Activated gamma-delta T cell (primary cell): ENCODE measurements around the gene FNDC3B.
"Not testable (repeated sequence)": the region's sequence is repeated elsewhere in the genome, so short reads cannot be mapped to it uniquely, and the experiment has no call there.

Experiments
- DNase-seq: peaks from one replicate; lab custom pipeline; 2025; lab: John Stamatoyannopoulos, UW

The FNDC3B gene

GRCh38 chr3:172365028-172365567, 325.7 kb downstream of the FNDC3B start:
- no peak for DNase-seq

DNA sequence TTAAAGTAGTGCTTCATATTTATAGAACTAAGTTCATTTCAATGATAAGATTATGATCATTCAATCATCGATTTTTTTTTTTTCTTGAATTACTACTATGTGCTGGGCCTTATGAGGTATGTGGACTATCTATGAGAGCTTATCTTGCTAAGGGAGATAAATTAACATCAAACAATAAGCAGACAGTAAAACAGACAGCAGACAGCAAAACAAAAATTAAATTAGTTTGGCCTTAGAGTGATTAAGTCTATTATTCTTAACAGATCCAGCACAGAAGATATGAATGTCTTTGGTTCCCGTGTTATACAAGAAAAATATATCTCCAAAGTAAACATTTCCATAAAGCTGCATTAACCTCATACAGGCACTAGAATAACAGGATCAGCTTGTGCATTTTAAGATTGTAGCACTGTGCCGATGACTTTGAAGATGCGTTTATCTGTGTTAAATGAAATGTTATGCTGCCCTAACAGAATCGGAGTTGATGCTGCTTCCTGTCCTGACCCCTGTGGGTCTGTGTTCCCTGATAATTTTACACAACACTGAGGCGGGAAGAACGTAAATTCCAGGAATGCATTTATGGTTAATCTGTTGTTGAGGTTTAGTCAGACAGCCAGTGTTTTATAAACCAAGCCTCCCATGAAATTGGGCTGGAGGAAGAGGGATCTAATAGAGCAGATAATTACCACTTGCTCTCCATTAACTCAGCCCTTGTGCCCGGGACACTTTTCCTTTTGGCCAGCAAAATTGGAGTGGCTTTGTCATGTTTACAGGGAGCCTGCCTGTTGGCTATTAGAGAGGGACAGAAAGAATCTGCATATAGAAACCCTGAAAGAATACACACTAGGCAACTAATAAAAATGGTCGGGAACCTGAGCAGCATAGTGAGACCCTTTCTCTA, 328.1 kb downstream of the FNDC3B start:
- DNase-seq: no peak

- DNase-seq: not testable (repeated sequence)
These were observed 329.2 kb downstream of the FNDC3B start for GRCh38 chr3:172368556-172368955.

- no peak for DNase-seq
These were observed 330.3 kb downstream of the FNDC3B start for GRCh38 chr3:172369590-172370259.

GRCh38 chr3:172370419-172370818, 331.0 kb downstream of the FNDC3B start:
- no peak for DNase-seq

DNA sequence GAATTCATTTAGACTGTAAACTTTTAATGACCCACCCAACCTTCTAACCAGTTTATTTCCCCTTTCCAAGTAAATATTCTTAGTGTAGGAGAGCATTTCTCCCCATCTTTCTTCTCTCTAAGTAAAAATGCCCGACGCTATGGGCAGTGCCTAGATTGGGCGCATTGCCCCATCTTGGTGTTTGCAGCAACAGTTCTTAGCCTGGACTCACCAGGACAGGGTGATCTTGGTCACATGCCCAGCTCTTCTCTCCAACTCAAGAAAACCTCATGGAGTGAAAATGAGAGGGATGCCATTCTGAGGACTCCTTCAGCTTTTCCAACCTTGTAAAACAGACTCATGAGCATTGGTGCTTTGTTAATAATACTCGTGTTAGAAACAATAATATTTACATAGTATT, 332.2 kb downstream of the FNDC3B start:
- DNase-seq: no peak

- no peak for DNase-seq
These were observed 333.5 kb downstream of the FNDC3B start for GRCh38 chr3:172372895-172373294.

DNA sequence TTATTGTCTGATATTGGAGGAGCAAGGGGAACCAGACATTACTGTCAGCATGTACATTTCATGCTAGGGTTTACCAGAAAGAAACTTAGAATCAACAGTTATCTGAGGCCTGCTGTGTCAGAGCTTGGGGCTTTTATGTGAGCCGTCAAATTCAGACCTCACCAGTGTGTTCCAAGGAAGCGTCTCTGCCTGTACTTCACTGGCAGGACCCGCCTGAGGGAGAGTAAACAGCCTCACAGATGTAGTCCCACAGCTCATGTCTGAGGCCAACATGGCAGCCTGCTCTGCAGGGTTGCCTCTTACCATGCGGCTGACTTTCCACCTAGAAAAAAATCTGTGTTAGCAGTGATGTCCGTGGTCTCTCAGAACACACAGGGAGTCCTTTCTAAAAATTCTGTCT, 334.5 kb downstream of the FNDC3B start:
- DNase-seq: no peak

DNA sequence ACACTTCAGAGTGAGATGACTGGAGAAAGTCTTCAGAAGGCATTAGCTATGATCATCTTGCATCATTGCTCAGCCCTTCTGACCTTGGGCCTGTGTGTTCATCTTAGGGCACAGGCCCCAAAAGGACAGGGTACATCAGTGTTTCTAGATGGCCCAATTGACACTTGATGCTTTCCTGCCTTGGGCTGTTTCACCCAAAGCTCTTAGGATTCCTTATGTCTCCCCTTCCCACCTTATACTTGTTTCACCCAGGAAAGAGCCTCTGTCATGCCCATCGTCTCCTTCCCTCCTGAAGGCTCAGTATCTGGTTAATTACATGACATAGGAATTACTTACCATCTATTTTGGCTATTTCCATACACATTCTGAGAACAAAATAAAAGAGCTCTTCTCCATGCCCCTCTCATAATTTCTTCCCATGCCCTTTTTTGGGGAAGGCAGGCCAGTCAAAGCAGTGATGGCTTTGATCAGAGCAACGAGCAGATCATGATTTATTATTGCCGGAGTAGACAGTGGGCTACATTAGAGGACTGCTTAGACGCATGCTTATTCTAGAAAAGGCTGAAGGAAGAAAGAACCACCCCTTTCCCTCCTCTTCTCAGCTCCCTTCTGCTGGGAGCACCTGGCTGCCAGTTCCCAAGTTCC, 335.9 kb downstream of the FNDC3B start:
- DNase-seq: no peak

GRCh38 chr3:172376402-172376801, 337.0 kb downstream of the FNDC3B start:
- no peak for DNase-seq

GRCh38 chr3:172376881-172377280, 337.5 kb downstream of the FNDC3B start:
- DNase-seq: no peak

- no peak for DNase-seq
These were observed 339.1 kb downstream of the FNDC3B start for GRCh38 chr3:172378439-172378838.

DNA sequence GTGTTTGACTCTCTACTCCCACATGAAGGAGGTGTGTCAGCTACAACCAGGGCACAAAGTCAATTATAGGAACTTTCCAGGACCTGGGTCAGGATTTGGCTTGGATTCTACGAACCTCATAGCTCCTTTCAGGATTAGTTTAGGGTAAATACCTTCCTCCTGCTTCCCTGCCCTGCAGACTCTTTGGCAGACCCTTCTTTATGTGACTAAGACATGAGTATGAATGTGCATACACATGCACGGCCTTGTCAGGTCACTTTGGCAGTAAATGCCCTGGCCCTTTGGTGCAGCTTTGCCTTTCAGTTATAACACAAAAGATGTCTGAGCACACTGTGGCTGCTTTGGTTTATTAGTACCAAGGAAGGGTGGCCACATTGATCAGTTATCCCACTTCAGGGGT, 340.0 kb downstream of the FNDC3B start:
- DNase-seq: no peak

DNA sequence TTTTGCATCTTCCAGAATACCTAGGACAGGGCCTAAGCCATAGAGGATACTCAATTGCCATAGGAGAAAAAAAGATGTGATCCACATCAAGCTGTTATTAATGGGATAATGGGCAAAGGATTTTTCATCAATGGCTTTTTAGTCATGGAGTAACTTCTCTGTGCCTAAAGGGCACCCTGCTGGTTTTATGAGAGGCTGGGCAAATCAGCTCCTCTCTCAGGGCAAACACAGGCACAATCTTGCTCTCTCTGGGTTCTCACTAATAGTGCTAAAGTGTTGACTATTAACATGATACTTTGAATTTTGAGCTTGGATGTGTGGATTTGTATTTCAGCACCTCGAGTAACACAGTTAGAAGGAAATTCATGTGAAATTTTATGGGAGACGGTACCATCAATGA, 341.3 kb downstream of the FNDC3B start:
- no peak for DNase-seq

GRCh38 chr3:172383306-172383796, 344.0 kb downstream of the FNDC3B start:
- DNase-seq: no peak

DNA sequence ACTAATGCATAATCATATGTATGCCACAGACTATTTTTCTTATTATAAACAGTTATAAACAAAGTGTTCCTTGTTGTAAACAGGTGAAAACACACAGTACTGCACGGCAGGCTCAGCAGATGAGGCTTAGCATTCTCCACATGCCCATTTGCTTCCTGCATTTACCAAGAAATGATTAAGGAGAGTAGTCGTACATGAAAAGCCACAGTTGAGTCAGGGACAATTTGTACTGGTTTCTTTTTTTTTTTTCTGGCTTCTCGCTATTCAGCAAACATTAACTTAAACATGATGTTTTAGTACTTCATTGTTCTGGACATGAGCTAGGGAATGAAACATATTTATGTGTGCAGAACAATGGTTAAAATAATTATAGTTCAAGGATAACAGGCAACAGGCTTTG, 345.5 kb downstream of the FNDC3B start:
- no peak for DNase-seq

DNA sequence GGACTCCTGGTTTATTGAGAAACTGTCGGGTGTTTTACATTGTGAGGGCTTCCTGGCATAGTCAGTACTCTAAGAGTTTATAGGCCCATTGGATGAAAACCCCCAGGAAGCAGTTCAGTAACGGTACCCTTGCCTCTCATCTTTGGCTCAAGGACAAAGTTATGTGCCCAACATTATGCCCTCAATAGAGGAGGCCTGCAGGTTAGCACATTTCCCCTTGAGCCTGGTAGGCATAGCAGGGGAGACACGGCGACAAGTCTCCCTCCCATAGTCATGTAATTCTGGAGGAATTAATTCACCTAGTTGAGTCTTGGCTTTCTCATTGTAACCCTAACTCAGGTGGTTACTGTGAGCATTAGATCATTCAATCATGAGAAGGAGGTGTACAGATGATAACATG, 348.4 kb downstream of the FNDC3B start:
- DNase-seq: no peak

- DNase-seq: no peak
These were observed 349.2 kb downstream of the FNDC3B start for GRCh38 chr3:172388412-172389078.

DNA sequence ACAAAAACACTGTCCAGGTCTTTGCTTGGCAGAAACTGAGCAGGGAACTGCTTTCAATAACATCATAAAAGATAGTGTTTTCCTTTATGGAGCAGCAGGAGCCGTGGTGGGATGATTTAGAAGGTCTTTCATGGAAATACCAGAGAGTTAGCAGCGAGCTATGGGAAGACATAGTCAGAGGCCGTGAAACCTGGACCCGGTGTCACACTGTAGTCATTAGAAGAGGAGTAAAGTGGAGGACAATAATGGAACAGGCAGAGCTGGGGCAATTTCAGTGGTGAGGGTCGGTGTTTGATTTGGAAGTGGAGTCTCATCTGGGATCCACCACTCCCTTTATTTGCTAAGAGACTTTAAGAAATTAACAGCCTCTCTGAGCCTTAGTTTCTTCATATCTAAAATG, 351.4 kb downstream of the FNDC3B start:
- DNase-seq: no peak

- no peak for DNase-seq
These were observed 352.4 kb downstream of the FNDC3B start for GRCh38 chr3:172391592-172392302.

DNA sequence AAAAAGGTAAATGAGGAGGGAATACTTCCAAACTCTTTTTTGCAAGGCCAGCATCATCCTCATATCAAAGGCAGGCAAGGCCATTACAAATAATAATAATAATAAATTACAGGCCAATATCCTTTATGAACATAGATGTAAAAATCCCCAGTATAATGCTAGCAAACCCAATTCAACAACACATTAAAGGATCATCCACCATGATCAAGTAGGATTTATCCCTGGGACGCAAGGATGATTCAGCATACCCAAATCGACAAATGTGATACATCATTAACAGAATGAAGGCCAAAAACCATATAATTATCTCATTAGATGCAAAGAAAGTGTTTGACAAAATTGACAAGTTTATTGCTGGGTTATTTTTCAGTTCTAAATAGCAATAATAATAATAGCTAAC, 355.3 kb downstream of the FNDC3B start:
- DNase-seq: no peak
